Sigmoid colon (tissue), 7 donors: ENCODE data around the gene BCL11B. TPM values are rescaled to one million over a fixed set of nuclear protein-coding genes. Genes with fewer than 3 reads are reported as not detected.
A peak's percentile ranks its signal among the peaks of the same experiment; 100 is the strongest.

Source experiments
- DNase-seq: peaks from one replicate; pipeline ENCODE4 v3.0.0-alpha.2; 2019
- H3K27ac ChIP-seq, 4 donors: fragments of 200-600 bp; sonication (generic); one replicate each; pipeline ENCODE4 v1.5.1; 2016 to 2019; ENCODE audit warnings: mild to moderate bottlenecking in 1 of 4
- H3K27me3 ChIP-seq, 3 donors: fragments of 200-600 bp; sonication (generic); one replicate each; pipeline ENCODE4 v1.5.1; 2019; ENCODE audit warnings: mild to moderate bottlenecking in 1 of 3
- H3K36me3 ChIP-seq, 4 donors: fragments of 200-600 bp; sonication (generic); one replicate each; pipeline ENCODE4 v1.5.1; 2016 to 2019
- H3K4me1 ChIP-seq, 4 donors: fragments of 200-600 bp; sonication (generic); one replicate each; pipeline ENCODE4 v1.5.1; 2017 to 2019
- H3K4me3 ChIP-seq, 4 donors: fragments of 200-600 bp; sonication (generic); one replicate each; pipeline ENCODE4 v1.5.1; 2017 to 2019; ENCODE audit warnings: mild to moderate bottlenecking in 2 of 4, moderate library complexity in 1 of 4
- H3K9me3 ChIP-seq, 4 donors: fragments of 200-600 bp in 3 of 4; sonication (generic) in 3 of 4; one replicate each; pipeline versions ENCODE4 v1.5.1 to v1.6.1; 2013 to 2019
- EP300 ChIP-seq, 4 donors: sonication (generic); formaldehyde crosslinking; IDR thresholded peaks; one replicate each; pipeline ENCODE4 v1.6.1; 2017; ENCODE audit warnings: antibody characterized with exemption in 4 of 4
- POLR2A ChIP-seq, 2 donors: fragments of 450-650 bp; IDR thresholded peaks; one replicate each; pipeline ENCODE4 v1.6.1; 2016; ENCODE audit warnings: antibody characterized with exemption in 2 of 2, mild to moderate bottlenecking in 2 of 2, moderate library complexity in 2 of 2
- POLR2AphosphoS5 ChIP-seq, 4 donors: sonication (generic); formaldehyde crosslinking; IDR thresholded peaks; one replicate each; pipeline ENCODE4 v1.6.1; 2017; ENCODE audit warnings: antibody characterized with exemption in 4 of 4
- WGBS, 2 donors: extraction: QIAGEN DNeasy Blood & Tissue Kit; methylation state at CpG; one replicate each; pipeline ENCODE4 v1.1.7; 2013; 5-methylcytosine and 5-hydroxymethylcytosine counted together
- intact Hi-C: fragments of 100-400 bp; cut with DNase I; formaldehyde crosslinking; loops from one replicate; pipeline ENCODE4 v1.15.1; 2023
- polyA plus RNA-seq, 3 donors: library from polyadenylated mRNA; stranded (reverse); fragments of 200-250 nt; gene quantifications; one replicate each; pipeline ENCODE4 v1.2.3, GENCODE V29; 2013
- total RNA-seq, 4 donors: library from RNA; depleted of rRNA; stranded (reverse); fragments of >200 nt; gene quantifications; one replicate each; pipeline ENCODE4 v1.1.0, GENCODE V29; 2016
- TF ChIP-seq, protein P1 (sequence below), 4 experiments: fragments of 450-650 bp in 3 of 4; fragments of 200-600 bp in 1 of 4; IDR thresholded peaks; one replicate each; pipeline ENCODE4 v1.5.1; 2016 to 2019; ENCODE audit warnings: antibody characterized with exemption in 4 of 4, mild to moderate bottlenecking in 3 of 4, moderate library complexity in 2 of 4
- donor health status: healthy with polysubstance abuse.
- donor health status: Bipolar disorder and iron deficiency.
- donor health status: healthy.

BCL11B gene
- total and polyA plus RNA-seq, 7 donors, result under 0.01 to 3.5 (median 0.23) TPM

GRCh38 chr14:99190696-99191394 lies 81.2 kb downstream of the BCL11B start:
- H3K4me3 ChIP-seq, result no peak overlapping the region
- H3K27me3 ChIP-seq, result no peaks in the 10 kb centered on the region
- peaks cover 0 to 18% (median 14%) of the 10 kb centered on the region in 4 donors for H3K4me1 ChIP-seq
- H3K9me3 ChIP-seq, result no peaks in the 10 kb centered on the region
- TF ChIP-seq POLR2AphosphoS5 (IDR thresholded peaks at IDR 0.05) (no peak), EP300 (IDR thresholded peaks at IDR 0.05) (no peak), POLR2A (IDR thresholded peaks at IDR 0.05) (no peak)
- TF ChIP-seq, protein P1, sequence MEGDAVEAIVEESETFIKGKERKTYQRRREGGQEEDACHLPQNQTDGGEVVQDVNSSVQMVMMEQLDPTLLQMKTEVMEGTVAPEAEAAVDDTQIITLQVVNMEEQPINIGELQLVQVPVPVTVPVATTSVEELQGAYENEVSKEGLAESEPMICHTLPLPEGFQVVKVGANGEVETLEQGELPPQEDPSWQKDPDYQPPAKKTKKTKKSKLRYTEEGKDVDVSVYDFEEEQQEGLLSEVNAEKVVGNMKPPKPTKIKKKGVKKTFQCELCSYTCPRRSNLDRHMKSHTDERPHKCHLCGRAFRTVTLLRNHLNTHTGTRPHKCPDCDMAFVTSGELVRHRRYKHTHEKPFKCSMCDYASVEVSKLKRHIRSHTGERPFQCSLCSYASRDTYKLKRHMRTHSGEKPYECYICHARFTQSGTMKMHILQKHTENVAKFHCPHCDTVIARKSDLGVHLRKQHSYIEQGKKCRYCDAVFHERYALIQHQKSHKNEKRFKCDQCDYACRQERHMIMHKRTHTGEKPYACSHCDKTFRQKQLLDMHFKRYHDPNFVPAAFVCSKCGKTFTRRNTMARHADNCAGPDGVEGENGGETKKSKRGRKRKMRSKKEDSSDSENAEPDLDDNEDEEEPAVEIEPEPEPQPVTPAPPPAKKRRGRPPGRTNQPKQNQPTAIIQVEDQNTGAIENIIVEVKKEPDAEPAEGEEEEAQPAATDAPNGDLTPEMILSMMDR (IDR thresholded peaks at IDR 0.05), result no peak
- DNase-seq, result no peak
- H3K27ac ChIP-seq, result peak overlapping the region in 1 of 4 donors; percentile 60
- H3K36me3 ChIP-seq, result no peaks in the 10 kb centered on the region
- intact Hi-C loops, result loop anchor here (10.0 kb wide), 1 partner anchor 156 kb away; no protein-coding TSS in a partner anchor
- WGBS, 2 donors, result 69 to 74% methylated on average over 11 of the region's 11 CpGs

GRCh38 chr14:99189201-99189801 lies 82.7 kb downstream of the BCL11B start:
- DNase-seq, result no peak
- WGBS, 2 donors, result 82 to 93% methylated on average over 26 of the region's 26 CpGs
- no peak for TF ChIP-seq POLR2A (IDR thresholded peaks at IDR 0.05)
- TF ChIP-seq POLR2AphosphoS5 (IDR thresholded peaks at IDR 0.05), result no peak
- TF ChIP-seq, protein P1 (IDR thresholded peaks at IDR 0.05), result no peak
- TF ChIP-seq EP300 (IDR thresholded peaks at IDR 0.05), result no peak
- H3K36me3 ChIP-seq, result no peaks in the 10 kb centered on the region
- no peak overlapping the region for H3K4me3 ChIP-seq
- peaks cover 0 to 18% (median 14%) of the 10 kb centered on the region in 4 donors for H3K4me1 ChIP-seq
- H3K9me3 ChIP-seq, result no peaks in the 10 kb centered on the region
- H3K27ac ChIP-seq, result no peak overlapping the region
- intact Hi-C loops, result no loop called here
- no peaks in the 10 kb centered on the region for H3K27me3 ChIP-seq

- TF ChIP-seq POLR2A (IDR thresholded peaks at IDR 0.05) (no peak), POLR2AphosphoS5 (IDR thresholded peaks at IDR 0.05) (no peak), EP300 (IDR thresholded peaks at IDR 0.05) (no peak)
- TF ChIP-seq, protein P1 (IDR thresholded peaks at IDR 0.05), result no peak
- Histone ChIP-seq H3K36me3 (no peaks in the 10 kb centered on the region), H3K4me1 (peaks cover 0 to 18% (median 14%) of the 10 kb centered on the region in 4 donors), H3K9me3 (no peaks in the 10 kb centered on the region), H3K27ac (no peak overlapping the region), H3K27me3 (no peaks in the 10 kb centered on the region), H3K4me3 (no peak overlapping the region)
- DNase-seq, result no peak
- 64 to 84% methylated on average over 19 of the region's 19 CpGs for WGBS, 2 donors
- intact Hi-C loops, result no loop called here
These were observed 83.2 kb downstream of the BCL11B start for GRCh38 chr14:99188731-99189191.

DNA sequence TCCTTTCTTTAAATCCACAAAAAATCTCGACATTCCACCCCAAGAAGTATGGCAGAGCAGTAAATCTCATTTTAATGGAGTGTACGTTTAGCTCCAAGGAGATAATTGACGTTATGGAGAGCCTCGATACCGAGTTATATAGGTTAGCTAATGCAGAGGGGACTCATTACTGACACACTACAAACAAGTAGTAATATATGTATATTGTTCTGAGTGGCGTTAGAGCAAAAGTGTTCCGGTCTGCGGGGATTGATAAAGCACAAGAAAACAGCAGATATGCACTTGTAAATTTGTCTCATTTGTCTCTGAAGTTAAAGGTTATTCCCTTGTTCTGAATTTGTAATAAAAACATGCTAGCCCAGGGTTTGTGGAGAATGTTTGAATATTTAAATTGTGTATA lies 84.1 kb downstream of the BCL11B start:
- TF ChIP-seq POLR2A (IDR thresholded peaks at IDR 0.05) (no peak), EP300 (IDR thresholded peaks at IDR 0.05) (no peak), POLR2AphosphoS5 (IDR thresholded peaks at IDR 0.05) (no peak)
- TF ChIP-seq, protein P1 (IDR thresholded peaks at IDR 0.05), result no peak
- Histone ChIP-seq H3K4me1 (peaks cover 0 to 18% (median 14%) of the 10 kb centered on the region in 4 donors), H3K9me3 (no peaks in the 10 kb centered on the region), H3K36me3 (no peaks in the 10 kb centered on the region), H3K27me3 (no peaks in the 10 kb centered on the region), H3K27ac (no peak overlapping the region), H3K4me3 (no peak overlapping the region)
- intact Hi-C loops, result no loop called here
- no peak for DNase-seq
- WGBS, 2 donors, result 71 to 87% methylated on average over 8 of the region's 8 CpGs
